ENCODE data around the gene PCBD2.

DNA sequence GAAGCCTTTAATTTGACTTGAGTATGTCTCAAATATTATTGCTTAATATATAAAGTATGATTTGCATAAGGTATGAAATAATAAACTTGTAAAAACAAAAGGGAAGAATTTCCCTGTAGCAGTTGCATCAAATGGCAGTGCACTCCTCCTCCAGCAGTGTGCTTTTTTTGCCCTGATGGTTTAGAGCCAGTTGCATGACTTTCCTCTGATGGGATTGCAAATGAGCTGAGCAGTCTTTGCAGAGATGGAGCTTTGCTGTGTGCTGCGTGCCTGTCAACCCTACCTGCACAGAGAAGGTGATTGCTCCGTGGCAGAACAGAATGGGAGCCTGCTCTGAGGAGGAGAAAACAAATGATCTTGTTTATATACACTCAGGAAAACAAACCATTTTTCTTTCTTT, 40.1 kb downstream of the PCBD2 start:
- TF ChIP-seq CTCF (conservative IDR thresholded peaks at IDR 0.05; ENCODE audit: low read depth, low read length) (no peak), EZH2 (IDR thresholded peaks at IDR 0.05; ENCODE audit: low read length, unreplicated experiment) (no peak)
